HEK293T (cell line): ENCODE data around the gene DNAH3.

Source experiments
- BHLHE40 ChIP-seq: fragments of 450-650 bp; IDR thresholded peaks from 2 replicates; pipeline ENCODE4 v1.6.1; 2016; ENCODE audit warnings: mild to moderate bottlenecking, moderate library complexity, borderline replicate concordance
- FOXM1 ChIP-seq: fragments of 450-650 bp; IDR thresholded peaks from 2 replicates; pipeline ENCODE4 v1.6.1; 2017; ENCODE audit warnings: mild to moderate bottlenecking, borderline replicate concordance
- LEF1 ChIP-seq: fragments of 450-650 bp; IDR thresholded peaks from 2 replicates; pipeline ENCODE4 v1.6.1; 2017; ENCODE audit warnings: mild to moderate bottlenecking, borderline replicate concordance
- SUZ12 ChIP-seq: fragments of 450-650 bp; IDR thresholded peaks from 2 replicates; pipeline ENCODE4 v1.6.1; 2016; ENCODE audit warnings: mild to moderate bottlenecking
- ZNF384 ChIP-seq: fragments of 450-650 bp; IDR thresholded peaks from 2 replicates; pipeline ENCODE4 v1.6.1; 2016

- TF ChIP-seq ZNF384 (no peak), LEF1 (no peak), FOXM1 (no peak), SUZ12 (no peak), BHLHE40 (no peak)
Observed at GRCh38 chr16:20952139-20952920, 198.3 kb downstream of the DNAH3 start.
